H9 (cell line): ENCODE measurements around the gene DMP1. TPM values are rescaled to one million over a fixed set of nuclear protein-coding genes. Genes with fewer than 3 reads are reported as not detected.

ENCODE experiments used
- DNase-seq: peaks from one replicate; pipeline ENCODE4 v3.0.0-alpha.2; 2017
- H2AFZ ChIP-seq: one replicate; pipeline ENCODE4 v1.6.1; 2013; ENCODE audit warnings: mild to moderate bottlenecking, low read length, control low read depth, moderate library complexity
- H2AK5ac ChIP-seq: 2 replicates; pipeline ENCODE4 v1.6.1; 2013; ENCODE audit warnings: low read length, control low read depth, mixed read lengths; ENCODE audit not compliant: insufficient read length
- H2BK120ac ChIP-seq: one replicate; pipeline ENCODE4 v1.6.1; 2013; ENCODE audit warnings: low read depth, mild to moderate bottlenecking, low read length, control low read depth, inconsistent platforms; ENCODE audit not compliant: poor library complexity, severe bottlenecking
- H2BK12ac ChIP-seq: 2 replicates; pipeline ENCODE4 v1.6.1; 2013; ENCODE audit warnings: low read length, control low read depth, mixed read lengths, low read depth; ENCODE audit not compliant: insufficient read length
- H2BK15ac ChIP-seq: 2 replicates; pipeline ENCODE4 v1.6.1; 2013; ENCODE audit warnings: low read depth, low read length, control low read depth
- H2BK20ac ChIP-seq: one replicate; pipeline ENCODE4 v1.6.1; 2013; ENCODE audit warnings: low read depth, mild to moderate bottlenecking, low read length, control low read depth, inconsistent platforms; ENCODE audit not compliant: poor library complexity, severe bottlenecking
- H2BK5ac ChIP-seq: 2 replicates; pipeline ENCODE4 v1.6.1; 2013; ENCODE audit warnings: low read length, control low read depth, mixed read lengths; ENCODE audit not compliant: insufficient read length
- H3K14ac ChIP-seq: 2 replicates; pipeline ENCODE4 v1.6.1; 2013; ENCODE audit warnings: low read length, control low read depth; ENCODE audit not compliant: insufficient read depth
- H3K18ac ChIP-seq: 2 replicates; pipeline ENCODE4 v1.6.1; 2013; ENCODE audit warnings: low read depth, mild to moderate bottlenecking, mixed read lengths, low read length, control low read depth; ENCODE audit not compliant: insufficient read length
- H3K23ac ChIP-seq: 2 replicates; pipeline ENCODE4 v1.6.1; 2013; ENCODE audit warnings: low read length, control low read depth, mixed read lengths, low read depth; ENCODE audit not compliant: insufficient read length
- H3K23me2 ChIP-seq: 2 replicates; pipeline ENCODE4 v1.6.1; 2013; ENCODE audit warnings: low read depth, mild to moderate bottlenecking, mixed read lengths, low read length, control low read depth; ENCODE audit not compliant: insufficient read length, poor library complexity, severe bottlenecking
- H3K27ac ChIP-seq: 2 replicates; pipeline ENCODE4 v1.5.1; 2013; ENCODE audit warnings: low read length, control low read depth, mixed read lengths, low read depth; ENCODE audit not compliant: insufficient read length
- H3K27me3 ChIP-seq: 2 replicates; pipeline ENCODE4 v1.6.1; 2013; ENCODE audit warnings: low read length, control low read depth, inconsistent platforms; ENCODE audit not compliant: insufficient read depth
- H3K4ac ChIP-seq: 2 replicates; pipeline ENCODE4 v1.6.1; 2013; ENCODE audit warnings: low read depth, mild to moderate bottlenecking, control low read depth, inconsistent platforms, low read length, moderate library complexity
- H3K4me1 ChIP-seq: 2 replicates; pipeline ENCODE4 v1.6.1; 2013; ENCODE audit warnings: low read length, control low read depth, inconsistent platforms; ENCODE audit not compliant: insufficient read depth
- H3K4me2 ChIP-seq: 2 replicates; pipeline ENCODE4 v1.6.1; 2013; ENCODE audit warnings: low read length, control low read depth, mixed read lengths; ENCODE audit not compliant: insufficient read length, insufficient read depth
- H3K56ac ChIP-seq: 2 replicates; pipeline ENCODE4 v1.6.1; 2013; ENCODE audit warnings: low read depth, mild to moderate bottlenecking, mixed read lengths, low read length, control low read depth; ENCODE audit not compliant: insufficient read length
- H3K79me1 ChIP-seq: 2 replicates; pipeline ENCODE4 v1.6.1; 2013; ENCODE audit warnings: low read depth, mild to moderate bottlenecking, moderate library complexity, low read length, control low read depth, inconsistent platforms; ENCODE audit not compliant: insufficient read depth, poor library complexity, severe bottlenecking
- H3K79me2 ChIP-seq: 2 replicates; pipeline ENCODE4 v1.6.1; 2013; ENCODE audit warnings: low read length, control low read depth, inconsistent platforms; ENCODE audit not compliant: insufficient read depth
- H3K9ac ChIP-seq: 2 replicates; pipeline ENCODE4 v1.6.1; 2013; ENCODE audit warnings: low read length, control low read depth, mixed read lengths; ENCODE audit not compliant: insufficient read length; ENCODE audit errors: extremely low read depth
- H3K9me3 ChIP-seq: one replicate; pipeline ENCODE4 v1.6.1; 2013; ENCODE audit warnings: low read depth, low read length, inconsistent platforms; ENCODE audit not compliant: control insufficient read depth
- H3T11ph ChIP-seq: one replicate; pipeline ENCODE4 v1.6.1; 2013; ENCODE audit warnings: mild to moderate bottlenecking, low read length, control low read depth, inconsistent platforms
- H4K20me1 ChIP-seq: one replicate; pipeline ENCODE4 v1.6.1; 2013; ENCODE audit not compliant: control insufficient read depth, insufficient read length, insufficient read depth
- H4K5ac ChIP-seq: 2 replicates; pipeline ENCODE4 v1.6.1; 2013; ENCODE audit warnings: low read depth, mild to moderate bottlenecking, mixed read lengths, low read length, control low read depth; ENCODE audit not compliant: insufficient read length
- H4K8ac ChIP-seq: replicated peaks from 2 replicates; pipeline ENCODE4 v1.6.1; 2013; ENCODE audit warnings: low read length, control low read depth, mixed read lengths, low read depth; ENCODE audit not compliant: insufficient read length
- H4K91ac ChIP-seq: 2 replicates; pipeline ENCODE4 v1.6.1; 2013; ENCODE audit warnings: low read depth, mild to moderate bottlenecking, moderate library complexity, mixed read lengths, low read length, control low read depth; ENCODE audit not compliant: insufficient read length
- H3K27ac Mint-ChIP-seq, 3 experiments: 2 replicates in 2 of 3; 3 replicates in 1 of 3; pipeline ENCODE4 v1.8.0; 2020 to 2021; ENCODE audit warnings: mixed read lengths in 3 of 3, mild to moderate bottlenecking in 1 of 3, moderate library complexity in 1 of 3
- H3K27me3 Mint-ChIP-seq: 2 replicates; pipeline ENCODE4 v1.8.0; 2021; ENCODE audit warnings: low read depth, mild to moderate bottlenecking, moderate library complexity, mixed read lengths
- H3K36me3 Mint-ChIP-seq, 3 experiments: 2 replicates in 2 of 3; 3 replicates in 1 of 3; pipeline ENCODE4 v1.8.0; 2020 to 2021; ENCODE audit warnings: low read depth in 3 of 3, mixed read lengths in 3 of 3; ENCODE audit not compliant: insufficient read depth in 1 of 3
- H3K4me1 Mint-ChIP-seq, 2 experiments: 2 replicates each; pipeline ENCODE4 v1.8.0; 2020; ENCODE audit warnings: mixed read lengths in 2 of 2
- H3K4me3 Mint-ChIP-seq, 2 experiments: 2 replicates in 1 of 2; 3 replicates in 1 of 2; pipeline ENCODE4 v1.8.0; 2020 to 2021; ENCODE audit warnings: mild to moderate bottlenecking in 2 of 2, mixed read lengths in 2 of 2, moderate library complexity in 1 of 2
- H3K9me3 Mint-ChIP-seq, 2 experiments: 2 replicates in 1 of 2; 3 replicates in 1 of 2; pipeline ENCODE4 v1.8.0; 2020; ENCODE audit warnings: mild to moderate bottlenecking in 2 of 2, mixed read lengths in 2 of 2, moderate library complexity in 1 of 2
- total RNA-seq: library from RNA; stranded (reverse); gene quantifications from 2 replicates; pipeline ENCODE4 v1.2.1, GENCODE V29; 2021
- TF ChIP-seq, protein P1 (sequence below): fragments of 200-600 bp; sonication (generic); conservative IDR thresholded peaks from 3 replicates; pipeline ENCODE4 v1.8.0; 2021; ENCODE audit warnings: antibody characterized with exemption, mild to moderate bottlenecking

The DMP1 gene
- total RNA-seq, 1 experiment from 2014 or later, result not detected

DNA sequence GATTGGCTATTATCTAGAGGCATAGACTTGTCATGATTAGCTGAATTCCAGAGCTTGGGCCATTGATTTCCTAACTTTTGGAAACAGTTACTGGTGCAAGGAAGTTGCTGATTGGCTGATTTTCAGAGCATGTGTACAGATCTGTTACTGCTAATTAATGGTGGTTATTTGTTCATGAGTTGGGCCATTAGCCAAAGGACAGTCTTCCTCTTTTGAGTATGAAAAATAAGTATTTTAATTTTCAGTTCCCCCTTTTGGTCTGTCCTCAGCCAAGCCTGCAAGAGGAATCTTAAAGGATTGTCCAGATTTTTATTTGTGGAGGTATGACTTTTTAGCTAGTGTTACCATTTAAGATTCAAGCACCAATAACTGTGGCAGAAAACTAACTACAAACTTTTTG lies 48.7 kb upstream of the DMP1 start:
- peaks cover 0 to 2% of the 10 kb centered on the region in 2 experiments; a peak in 2 of 5 replicates for H3K9me3 Mint-ChIP-seq
- H4K91ac ChIP-seq, result no peak overlapping the region
- no peaks in the 10 kb centered on the region for H3K79me1 ChIP-seq

More for the DNA sequence above, 48.7 kb upstream of the DMP1 start:
- Histone ChIP-seq H3K4ac (no peak overlapping the region), H4K20me1 (no peaks in the 10 kb centered on the region), H3K4me2 (no peak overlapping the region), H3K23me2 (no peaks in the 10 kb centered on the region), H3K27ac (no peak overlapping the region), H3K14ac (no peak overlapping the region), H2BK120ac (no peak overlapping the region), H3K27me3 (no peaks in the 10 kb centered on the region), H3K23ac (no peak overlapping the region), H2AFZ (no peak overlapping the region), H3K56ac (no peak overlapping the region), H3T11ph (no peak overlapping the region), H4K5ac (no peak overlapping the region), H2BK12ac (no peak overlapping the region), H3K9me3 (no peaks in the 10 kb centered on the region), H2BK15ac (no peak overlapping the region), H3K79me2 (no peaks in the 10 kb centered on the region), H3K18ac (no peak overlapping the region), H2BK5ac (no peak overlapping the region), H2AK5ac (no peak overlapping the region), H4K8ac (no peak overlapping the region), H3K4me1 (peaks cover 2% of the 10 kb centered on the region; the same call in 1 of the 2 replicates), H2BK20ac (no peak overlapping the region), H3K9ac (no peak overlapping the region)
- peaks cover 11% of the 10 kb centered on the region in 2 experiments for H3K4me1 Mint-ChIP-seq
- no peaks in the 10 kb centered on the region for H3K27me3 Mint-ChIP-seq
- TF ChIP-seq, protein P1, sequence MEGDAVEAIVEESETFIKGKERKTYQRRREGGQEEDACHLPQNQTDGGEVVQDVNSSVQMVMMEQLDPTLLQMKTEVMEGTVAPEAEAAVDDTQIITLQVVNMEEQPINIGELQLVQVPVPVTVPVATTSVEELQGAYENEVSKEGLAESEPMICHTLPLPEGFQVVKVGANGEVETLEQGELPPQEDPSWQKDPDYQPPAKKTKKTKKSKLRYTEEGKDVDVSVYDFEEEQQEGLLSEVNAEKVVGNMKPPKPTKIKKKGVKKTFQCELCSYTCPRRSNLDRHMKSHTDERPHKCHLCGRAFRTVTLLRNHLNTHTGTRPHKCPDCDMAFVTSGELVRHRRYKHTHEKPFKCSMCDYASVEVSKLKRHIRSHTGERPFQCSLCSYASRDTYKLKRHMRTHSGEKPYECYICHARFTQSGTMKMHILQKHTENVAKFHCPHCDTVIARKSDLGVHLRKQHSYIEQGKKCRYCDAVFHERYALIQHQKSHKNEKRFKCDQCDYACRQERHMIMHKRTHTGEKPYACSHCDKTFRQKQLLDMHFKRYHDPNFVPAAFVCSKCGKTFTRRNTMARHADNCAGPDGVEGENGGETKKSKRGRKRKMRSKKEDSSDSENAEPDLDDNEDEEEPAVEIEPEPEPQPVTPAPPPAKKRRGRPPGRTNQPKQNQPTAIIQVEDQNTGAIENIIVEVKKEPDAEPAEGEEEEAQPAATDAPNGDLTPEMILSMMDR, result no peak
- H3K4me3 Mint-ChIP-seq, result no peak overlapping the region
- H3K27ac Mint-ChIP-seq, result no peak overlapping the region
- peaks cover 0 to 2% (median 0%) of the 10 kb centered on the region in 3 experiments; a peak in 2 of 7 replicates for H3K36me3 Mint-ChIP-seq
- no peak for DNase-seq
